ENCODE measurements around the gene C22orf39. TPM values are rescaled to one million over a fixed set of nuclear protein-coding genes. Genes with fewer than 3 reads are reported as not detected.
"Not testable (repeated sequence)": the region's sequence is repeated elsewhere in the genome, so short reads cannot be mapped to it uniquely, and the experiment has no call there.

The C22orf39 gene
- polyA plus RNA-seq, 3 donors from 2014 or later: 67.8 to 75.5 (median 71.0) TPM

DNA sequence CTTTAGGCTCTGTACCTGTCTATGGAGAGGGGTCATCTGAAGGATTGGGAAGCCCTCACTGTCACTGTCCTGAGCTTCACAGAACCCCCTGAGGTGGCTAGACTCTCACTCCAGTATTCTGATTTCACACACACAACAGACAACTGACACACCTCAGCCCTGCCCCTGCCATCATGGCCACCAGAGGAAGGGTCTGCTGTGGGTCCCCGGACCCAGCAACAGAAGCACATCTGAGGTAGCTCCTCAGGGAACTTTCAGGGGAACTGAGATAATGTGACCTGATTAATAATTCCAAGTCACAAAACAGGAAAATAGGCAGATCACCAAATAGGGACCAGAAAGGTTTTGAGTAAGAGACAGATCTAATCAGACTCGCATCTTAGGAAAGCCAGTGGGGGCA lies 7.5 kb upstream of the C22orf39 start:
- H3K27ac Mint-ChIP-seq: no peak overlapping the region
- H3K4me1 Mint-ChIP-seq: no peaks in the 10 kb centered on the region
- H3K4me3 Mint-ChIP-seq: no peak overlapping the region
- DNase-seq: no peak
- peaks cover 0 to 5% (median 0%) of the 10 kb centered on the region in 3 donors for H3K27me3 Mint-ChIP-seq (ENCODE audit: low read depth in 3 of 3)
- peaks cover 15 to 39% (median 17%) of the 10 kb centered on the region in 3 donors for H3K36me3 Mint-ChIP-seq
- H3K9me3 Mint-ChIP-seq: no peaks in the 10 kb centered on the region

DNA sequence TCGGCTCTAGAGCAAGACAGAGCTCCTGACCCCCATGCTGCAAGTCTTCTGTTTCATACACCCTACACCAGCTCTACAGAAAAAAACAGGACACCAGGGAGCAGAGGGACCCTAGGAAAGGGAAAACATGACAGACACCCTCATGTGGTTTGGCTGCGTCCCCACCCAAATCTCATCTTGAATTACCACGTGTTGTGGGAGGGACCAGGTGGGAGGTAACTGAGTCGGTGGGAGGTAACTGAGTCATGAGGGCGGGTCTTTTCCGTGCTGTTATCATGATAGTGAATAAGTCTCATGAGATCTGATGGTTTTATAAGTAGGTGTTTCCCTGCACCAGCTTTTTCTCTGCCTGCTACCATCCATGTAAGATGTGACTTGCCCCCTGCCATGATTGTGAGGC lies 6.6 kb upstream of the C22orf39 start:
- H3K4me3 Mint-ChIP-seq: no peak overlapping the region

DNA sequence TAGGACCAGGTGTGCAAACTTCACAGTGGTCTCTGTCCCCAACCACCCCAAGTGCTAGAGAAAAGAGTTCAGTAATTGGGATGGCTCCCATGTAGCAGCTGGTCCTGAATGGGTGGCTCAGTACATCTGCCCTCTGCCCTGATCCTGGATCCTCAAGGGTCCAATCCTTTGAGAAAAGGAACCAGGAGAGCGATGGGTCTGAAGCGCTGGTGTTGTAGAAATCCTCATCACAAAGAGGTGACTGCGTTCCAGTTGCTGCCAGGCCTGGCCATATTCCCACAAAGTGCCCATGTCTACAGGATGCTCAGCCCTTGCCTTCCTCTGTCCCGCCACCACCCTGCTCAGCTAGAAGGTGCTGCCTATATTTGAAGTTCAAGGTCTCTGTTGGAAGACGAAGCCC lies 6.2 kb upstream of the C22orf39 start:
- Mint-ChIP-seq H3K9me3 (no peaks in the 10 kb centered on the region), H3K4me3 (no peak overlapping the region), H3K27ac (peak overlapping the region in 2 of 6 donors; percentile 67 to 69), H3K36me3 (peaks cover 14 to 37% (median 17%) of the 10 kb centered on the region in 3 donors), H3K27me3 (ENCODE audit: low read depth in 3 of 3) (peaks cover 0 to 5% (median 0%) of the 10 kb centered on the region in 3 donors), H3K4me1 (peaks cover 0 to under 1% of the 10 kb centered on the region in 2 donors)
- no peak for DNase-seq

More for the DNA sequence above, 6.6 kb upstream of the C22orf39 start:
- Mint-ChIP-seq H3K4me1 (no peaks in the 10 kb centered on the region), H3K27me3 (ENCODE audit: low read depth in 3 of 3) (peaks cover 0 to 5% (median 0%) of the 10 kb centered on the region in 3 donors), H3K36me3 (peaks cover 14 to 37% (median 17%) of the 10 kb centered on the region in 3 donors), H3K27ac (peak overlapping the region in 2 of 6 donors; percentile 56 to 69), H3K9me3 (no peaks in the 10 kb centered on the region)
- DNase-seq: no peak

DNA sequence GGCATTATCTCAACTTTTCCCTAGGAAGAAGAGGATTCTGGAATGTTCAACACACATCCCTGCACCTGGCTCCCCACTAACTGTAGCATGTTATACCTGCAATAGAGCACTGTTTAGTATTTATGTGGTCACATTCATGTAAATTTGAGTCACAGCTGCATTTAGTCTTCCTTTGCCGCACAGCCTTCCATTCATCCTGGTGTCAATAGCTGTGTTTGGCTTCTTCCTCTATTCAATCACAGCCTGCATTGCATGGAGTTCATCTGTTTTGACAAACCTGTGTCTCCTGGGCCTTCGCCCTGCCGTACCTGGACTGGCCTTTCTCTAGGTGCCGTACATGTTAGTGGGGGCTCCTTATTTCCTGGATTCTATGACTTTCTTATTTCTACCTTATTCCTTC lies 4.1 kb upstream of the C22orf39 start:
- DNase-seq: no peak
- Mint-ChIP-seq H3K27ac (peak overlapping the region in 3 of 6 donors; percentile 31 to 41 (median 38)), H3K36me3 (peaks cover 9 to 32% (median 12%) of the 10 kb centered on the region in 3 donors)

DNA sequence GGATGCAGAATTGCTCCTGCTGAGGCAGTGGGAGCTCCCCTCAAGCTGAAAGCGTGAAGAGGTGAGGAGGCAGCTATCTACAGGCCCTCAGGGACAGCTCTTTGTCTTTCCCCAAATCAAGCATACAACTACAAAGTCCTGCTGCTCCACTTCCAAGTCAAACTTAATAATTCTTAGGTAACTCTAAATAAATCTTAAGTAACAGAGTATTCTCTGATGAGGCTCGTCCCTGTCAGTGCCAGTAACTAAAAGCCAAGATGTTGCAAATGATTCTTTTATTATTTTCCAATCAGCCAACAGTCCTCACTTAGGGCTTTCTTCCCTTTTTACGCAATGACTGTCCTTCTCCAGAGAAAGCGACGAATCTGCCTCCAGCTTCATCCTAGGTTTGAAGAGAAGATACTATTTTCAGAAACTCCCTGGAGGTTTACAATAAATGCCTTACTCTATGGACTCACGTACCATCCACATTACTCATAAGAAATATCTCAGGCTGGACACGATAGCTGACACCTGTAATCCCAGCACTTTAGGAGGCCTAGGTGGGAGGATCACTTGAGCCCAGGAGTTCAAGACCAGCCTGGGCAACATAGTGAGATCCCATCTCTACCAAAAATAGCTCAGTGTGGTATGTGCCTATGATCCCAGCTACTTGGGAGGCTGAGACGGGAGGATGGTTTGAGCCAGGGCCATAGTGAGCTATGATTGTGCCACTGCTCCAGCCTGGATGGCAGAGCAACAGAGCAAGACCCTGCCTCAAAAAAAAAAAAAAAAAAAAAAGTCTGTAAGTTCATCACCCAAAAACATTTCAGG lies 3.1 kb upstream of the C22orf39 start:
- peaks cover 0 to 10% (median 0%) of the 10 kb centered on the region in 3 donors for H3K27me3 Mint-ChIP-seq (ENCODE audit: low read depth in 3 of 3)
- H3K9me3 Mint-ChIP-seq: no peaks in the 10 kb centered on the region
- H3K36me3 Mint-ChIP-seq: peaks cover 4 to 26% (median 12%) of the 10 kb centered on the region in 3 donors
- peaks cover 19 to 29% of the 10 kb centered on the region in 2 donors for H3K4me1 Mint-ChIP-seq
- H3K27ac Mint-ChIP-seq: peak overlapping the region in 1 of 6 donors; percentile 46
- DNase-seq: no peak
- H3K4me3 Mint-ChIP-seq: no peak overlapping the region

More for the DNA sequence above, 4.1 kb upstream of the C22orf39 start:
- peaks cover 14 to 21% of the 10 kb centered on the region in 2 donors for H3K4me1 Mint-ChIP-seq
- peaks cover 0 to 10% (median 0%) of the 10 kb centered on the region in 3 donors for H3K27me3 Mint-ChIP-seq (ENCODE audit: low read depth in 3 of 3)
- no peak overlapping the region for H3K4me3 Mint-ChIP-seq
- no peaks in the 10 kb centered on the region for H3K9me3 Mint-ChIP-seq

DNA sequence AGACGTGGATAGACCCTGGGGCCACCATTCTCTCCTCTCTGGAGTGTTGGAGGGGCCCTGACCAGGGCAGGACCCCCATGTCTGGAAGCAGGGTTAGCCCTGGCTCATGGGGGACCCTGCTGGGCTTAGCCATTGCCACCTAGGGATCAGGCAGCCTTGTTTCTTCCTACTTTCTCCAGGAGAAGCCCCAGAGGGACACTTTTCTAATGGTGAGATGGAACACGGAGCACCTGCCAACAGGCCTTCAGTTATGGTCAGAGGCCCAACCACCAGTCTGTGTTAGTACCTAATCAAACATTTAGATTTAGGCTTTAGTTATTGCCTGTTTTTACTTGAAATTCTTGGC lies 1.9 kb upstream of the C22orf39 start:
- Mint-ChIP-seq H3K36me3 (peaks cover 4 to 17% (median 10%) of the 10 kb centered on the region in 3 donors), H3K4me3 (peak overlapping the region in 3 of 5 donors; percentile 15 to 27 (median 21)), H3K27ac (peak overlapping the region in 3 of 6 donors; percentile 16 to 29 (median 17)), H3K9me3 (no peaks in the 10 kb centered on the region), H3K4me1 (peaks cover 27 to 40% of the 10 kb centered on the region in 2 donors), H3K27me3 (ENCODE audit: low read depth in 3 of 3) (peaks cover 0 to 9% (median 0%) of the 10 kb centered on the region in 3 donors)
- DNase-seq: no peak

DNA sequence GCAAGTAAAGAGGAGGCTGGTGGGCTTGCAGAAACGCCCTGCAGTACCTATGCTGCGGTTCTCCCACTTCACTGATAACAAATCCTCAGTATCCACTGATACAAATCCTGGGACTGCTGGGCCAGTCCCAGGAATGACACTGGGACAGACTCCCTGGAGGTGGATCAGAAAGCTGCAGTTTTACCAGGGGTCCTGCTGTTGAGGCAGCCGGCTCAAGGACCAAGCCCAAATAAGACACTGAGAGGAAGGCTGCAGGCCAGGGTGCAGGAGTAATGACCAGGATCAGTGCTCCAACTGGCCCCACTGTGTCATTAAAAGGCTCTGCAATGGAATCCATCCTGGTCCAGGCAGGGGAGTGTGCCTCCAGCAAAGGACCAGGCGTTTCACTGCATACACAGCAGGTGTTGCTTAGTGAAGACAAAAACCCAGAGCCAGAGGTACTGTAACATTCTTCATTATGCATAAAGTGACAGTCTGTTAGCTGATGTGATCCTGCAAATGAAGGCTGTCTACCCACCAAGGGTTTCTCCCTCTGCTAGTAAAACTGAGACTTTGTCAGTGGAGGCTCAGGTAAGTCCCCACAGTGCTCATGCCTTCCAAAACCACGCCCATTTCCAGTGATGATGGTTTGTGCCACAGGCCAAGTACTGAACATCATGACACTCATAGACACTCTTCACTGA lies 1.4 kb upstream of the C22orf39 start:
- peak overlapping the region; percentile 28 to 95 (median 87) for H3K4me3 Mint-ChIP-seq
- peaks cover 0 to 9% (median 0%) of the 10 kb centered on the region in 3 donors for H3K27me3 Mint-ChIP-seq (ENCODE audit: low read depth in 3 of 3)
- H3K36me3 Mint-ChIP-seq: peaks cover 4 to 12% (median 5%) of the 10 kb centered on the region in 3 donors
- H3K9me3 Mint-ChIP-seq: no peaks in the 10 kb centered on the region
- H3K27ac Mint-ChIP-seq: peak overlapping the region; percentile 16 to 98 (median 65)
- peaks cover 32 to 44% of the 10 kb centered on the region in 2 donors for H3K4me1 Mint-ChIP-seq
- no peak for DNase-seq

DNA sequence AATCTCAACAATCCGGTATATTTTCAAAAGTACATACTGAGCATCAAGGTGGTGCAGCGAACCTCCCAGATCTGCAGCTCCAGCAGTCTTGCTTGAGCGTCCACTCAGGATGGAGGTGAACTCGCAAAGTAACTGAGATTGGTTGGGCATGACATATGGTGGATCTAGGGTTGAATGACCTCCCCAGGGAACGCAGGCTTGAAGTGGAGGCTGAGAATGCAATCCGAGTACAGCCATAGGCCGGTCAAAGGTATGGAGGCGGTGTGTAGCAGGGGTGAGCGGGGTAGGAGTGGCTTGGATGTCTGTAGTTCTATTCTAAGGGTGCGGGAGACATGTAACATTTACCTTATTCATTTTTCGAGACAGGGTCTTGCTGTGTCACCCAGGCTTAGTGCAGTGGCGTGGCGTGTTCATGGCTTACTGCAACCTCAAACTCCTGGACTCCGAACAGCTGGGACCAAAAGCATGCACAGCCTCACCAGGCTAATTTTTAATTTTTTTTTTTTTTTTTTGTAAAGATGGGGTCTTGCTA lies 631 bp upstream of the C22orf39 start:
- Mint-ChIP-seq H3K27me3 (ENCODE audit: low read depth in 3 of 3) (peaks cover 0 to 9% (median 0%) of the 10 kb centered on the region in 3 donors), H3K4me1 (peaks cover 39 to 50% of the 10 kb centered on the region in 2 donors), H3K36me3 (peaks cover 4 to 14% (median 4%) of the 10 kb centered on the region in 3 donors), H3K9me3 (no peaks in the 10 kb centered on the region), H3K4me3 (peak overlapping the region; percentile 87 to 98 (median 93)), H3K27ac (peak overlapping the region; percentile 87 to 98 (median 96))
- DNase-seq: no peak

DNA sequence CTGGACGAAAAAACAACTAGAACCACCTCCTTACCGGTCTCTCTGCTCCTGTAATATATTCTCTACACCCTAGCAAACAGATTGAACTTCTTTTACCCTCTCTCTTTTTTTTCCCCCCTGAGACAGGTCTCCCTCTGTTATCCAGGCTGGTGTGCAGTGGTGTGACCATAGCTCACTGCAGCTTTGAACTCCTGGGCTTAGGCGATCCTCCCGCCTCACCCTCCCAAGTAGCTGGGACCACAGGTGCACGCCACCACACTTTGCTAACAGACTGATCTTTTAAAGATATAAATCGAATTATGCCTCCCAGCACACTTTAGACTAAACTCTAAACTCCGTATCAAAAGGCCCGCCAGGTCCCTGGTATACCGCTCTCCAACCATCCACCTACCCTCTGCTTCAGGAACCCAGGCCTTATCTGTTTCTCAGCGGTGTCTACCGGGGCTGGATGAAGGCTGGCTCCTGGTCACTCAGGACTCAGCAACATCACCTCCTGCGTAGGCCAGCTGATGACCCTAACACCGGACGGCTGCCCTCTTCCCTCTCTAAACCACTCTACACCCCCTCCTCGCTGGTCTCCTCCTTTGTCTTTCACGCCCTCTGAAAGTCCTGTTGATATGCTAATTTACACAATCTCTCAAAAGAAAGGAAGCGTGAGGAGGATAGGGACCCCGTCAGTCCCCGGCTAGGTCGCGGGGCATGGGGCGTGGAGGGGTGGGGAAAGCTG lies 745 bp downstream of the C22orf39 start:
- no peaks in the 10 kb centered on the region for H3K9me3 Mint-ChIP-seq
- peaks cover 44 to 54% of the 10 kb centered on the region in 2 donors for H3K4me1 Mint-ChIP-seq
- no peak for DNase-seq
- H3K36me3 Mint-ChIP-seq: peaks cover 0 to 13% (median 0%) of the 10 kb centered on the region in 3 donors
- H3K27ac Mint-ChIP-seq: peak overlapping the region; percentile 87 to 96 (median 90)
- peaks cover 0 to 9% (median 0%) of the 10 kb centered on the region in 3 donors for H3K27me3 Mint-ChIP-seq (ENCODE audit: low read depth in 3 of 3)
- H3K4me3 Mint-ChIP-seq: peak overlapping the region; percentile 87 to 95 (median 93)

DNA sequence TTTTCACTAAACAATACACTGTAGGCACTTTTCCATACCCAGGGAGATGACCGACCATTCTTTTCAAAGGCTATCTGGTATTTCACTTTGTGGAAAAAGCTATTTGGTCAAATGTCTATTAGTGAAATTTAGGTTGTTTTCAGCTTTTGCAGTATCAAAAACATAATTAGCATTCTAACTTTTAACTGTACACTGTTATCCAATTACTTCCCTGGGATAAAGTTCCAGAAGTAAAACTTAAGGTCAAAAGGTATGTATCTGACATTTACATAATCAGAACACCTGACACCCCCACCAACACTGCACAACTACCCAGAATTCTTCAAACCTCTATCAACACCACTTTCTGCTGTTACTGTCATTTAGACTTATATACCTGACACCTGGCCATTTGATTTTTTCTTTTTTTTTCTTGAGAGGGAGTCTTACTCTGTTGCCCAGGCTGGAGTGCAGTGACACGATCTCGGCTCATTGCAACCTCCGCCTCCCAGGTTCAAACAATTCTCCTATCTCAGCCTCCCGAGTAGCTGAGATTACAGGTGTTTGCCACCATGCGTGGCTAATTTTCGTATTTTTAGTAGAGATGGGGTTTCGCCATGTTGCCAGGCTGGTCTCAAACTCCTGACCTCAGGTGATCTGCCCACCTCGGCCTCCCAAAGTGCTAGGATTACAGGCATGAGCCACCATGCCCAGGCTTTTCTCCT lies 2.1 kb downstream of the C22orf39 start:
- H3K36me3 Mint-ChIP-seq; H3K27me3 Mint-ChIP-seq (ENCODE audit: low read depth in 3 of 3); DNase-seq; H3K9me3 Mint-ChIP-seq: not testable (repeated sequence)
- Mint-ChIP-seq H3K4me1 (peaks cover 46 to 59% of the 10 kb centered on the region in 2 donors), H3K27ac (peak overlapping the region; percentile 3 to 70 (median 43)), H3K4me3 (peak overlapping the region; percentile 15 to 65 (median 36))

DNA sequence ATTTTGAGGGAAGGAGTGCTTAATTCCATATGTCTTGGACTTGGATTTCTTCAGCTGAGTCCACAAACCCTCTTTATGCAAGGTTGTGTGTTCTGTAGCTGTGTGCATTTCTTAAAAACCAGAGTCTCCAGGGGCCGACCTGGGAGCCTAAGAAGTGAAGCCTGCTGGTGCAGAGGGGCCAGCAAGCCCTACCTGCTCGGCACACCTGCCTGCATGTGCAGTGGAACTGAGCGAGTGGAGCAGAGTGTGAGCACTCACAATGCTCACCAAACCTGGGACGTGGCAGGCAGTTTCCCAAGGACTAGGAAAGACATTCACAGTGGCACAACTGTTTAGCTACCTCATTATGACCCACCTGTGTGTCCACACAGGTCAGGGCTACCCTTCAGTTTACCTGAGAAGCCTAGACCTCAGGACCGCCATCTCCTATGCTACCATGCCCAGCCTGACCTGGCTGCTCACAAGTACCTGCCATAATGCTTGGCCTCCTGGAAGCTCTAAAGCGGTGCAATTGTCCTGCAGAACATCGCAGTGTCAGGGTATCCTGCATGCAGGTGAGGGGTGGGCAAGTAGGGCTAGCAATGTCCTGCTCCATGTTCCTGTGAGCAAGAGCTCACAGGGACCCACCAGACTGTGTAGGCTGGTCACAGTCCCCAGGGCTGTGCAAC lies 3.8 kb downstream of the C22orf39 start:
- Mint-ChIP-seq H3K27ac (peak overlapping the region in 2 of 6 donors; percentile 28 to 39), H3K9me3 (no peaks in the 10 kb centered on the region), H3K36me3 (peaks cover 0 to 5% (median 0%) of the 10 kb centered on the region in 3 donors), H3K4me1 (peaks cover 47 to 58% of the 10 kb centered on the region in 2 donors), H3K27me3 (ENCODE audit: low read depth in 3 of 3) (peaks cover 0 to 6% (median 2%) of the 10 kb centered on the region in 3 donors), H3K4me3 (no peak overlapping the region)
- no peak for DNase-seq

DNA sequence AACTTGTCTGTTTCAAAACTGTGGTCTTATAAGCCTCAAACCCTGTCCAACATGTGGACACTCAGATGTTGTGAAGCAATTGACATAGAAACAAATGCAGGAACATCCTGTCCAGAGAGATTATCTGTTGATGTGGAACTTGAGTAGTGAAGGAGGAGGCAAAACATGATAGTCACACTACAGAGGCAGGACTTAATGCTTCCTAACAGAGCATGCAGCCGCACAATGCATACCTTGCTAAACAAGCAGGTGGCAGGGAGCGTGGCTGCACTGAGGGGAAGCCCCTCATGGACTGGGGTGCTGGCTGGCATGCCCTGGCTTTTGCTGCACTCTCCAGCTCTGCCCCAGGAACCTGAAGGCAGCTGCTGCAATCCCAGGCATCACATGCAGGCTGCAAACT lies 5.3 kb downstream of the C22orf39 start:
- peaks cover 0 to 5% (median 0%) of the 10 kb centered on the region in 3 donors for H3K36me3 Mint-ChIP-seq
- no peak overlapping the region for H3K4me3 Mint-ChIP-seq
- peaks cover 0 to 2% (median 0%) of the 10 kb centered on the region in 3 donors for H3K27me3 Mint-ChIP-seq (ENCODE audit: low read depth in 3 of 3)
- DNase-seq: no peak
- H3K9me3 Mint-ChIP-seq: no peaks in the 10 kb centered on the region
- peak overlapping the region in 1 of 6 donors; percentile 39 for H3K27ac Mint-ChIP-seq
- peaks cover 41 to 44% of the 10 kb centered on the region in 2 donors for H3K4me1 Mint-ChIP-seq
